H1 (cell line): ENCODE results near the gene NME9.

Source experiments
- CHD1 ChIP-seq: IDR thresholded peaks from 2 replicates; pipeline ENCODE4 v1.6.1; 2012; ENCODE audit warnings: low read depth, low read length, improper control_type of control experiment
- CHD2 ChIP-seq: IDR thresholded peaks from 2 replicates; pipeline ENCODE4 v1.6.1; 2012; ENCODE audit warnings: low read length, improper control_type of control experiment
- FOSL1 ChIP-seq: IDR thresholded peaks from 2 replicates; pipeline ENCODE4 v1.6.1; 2011; ENCODE audit warnings: mild to moderate bottlenecking, low read depth, low read length, moderate library complexity; ENCODE audit not compliant: insufficient read depth
- POLR2A ChIP-seq, 2 experiments: IDR thresholded peaks; 1 replicate in 1 of 2; 2 replicates in 1 of 2; pipeline ENCODE4 v1.6.1; 2011; ENCODE audit warnings: low read depth in 2 of 2, low read length in 2 of 2, mild to moderate bottlenecking in 2 of 2; ENCODE audit errors: control extremely low read depth in 1 of 2
- POLR2AphosphoS5 ChIP-seq: IDR thresholded peaks from 2 replicates; pipeline ENCODE4 v1.6.1; 2011; ENCODE audit warnings: low read depth, low read length
- SRF ChIP-seq: IDR thresholded peaks from 2 replicates; pipeline ENCODE4 v1.6.1; 2011; ENCODE audit warnings: mild to moderate bottlenecking, low read depth, low read length, moderate library complexity
- SUZ12 ChIP-seq: fragments of 200-600 bp; sonication (generic); IDR thresholded peaks from 2 replicates; pipeline ENCODE4 v1.6.1; 2012; ENCODE audit warnings: mild to moderate bottlenecking, inconsistent platforms, low read length, moderate library complexity, mixed read lengths
- YY1 ChIP-seq: IDR thresholded peaks from 2 replicates; pipeline ENCODE4 v1.6.1; 2011; ENCODE audit warnings: low read depth, mild to moderate bottlenecking, low read length
- ZNF274 ChIP-seq: IDR thresholded peaks from 2 replicates; pipeline ENCODE4 v1.7.0; 2012; ENCODE audit warnings: low read length, borderline replicate concordance; ENCODE audit errors: extremely low read depth
- TF ChIP-seq, protein P1 (sequence below), 3 experiments: IDR thresholded peaks; 1 replicate in 2 of 3; 2 replicates in 1 of 3; pipeline versions ENCODE4 v1.5.1 to v1.6.1; 2011; ENCODE audit warnings: low read length in 3 of 3, mild to moderate bottlenecking in 3 of 3, inconsistent platforms in 2 of 3, low read depth in 1 of 3, moderate library complexity in 1 of 3; ENCODE audit not compliant: insufficient read depth in 1 of 3; ENCODE audit errors: control extremely low read depth in 1 of 3

DNA sequence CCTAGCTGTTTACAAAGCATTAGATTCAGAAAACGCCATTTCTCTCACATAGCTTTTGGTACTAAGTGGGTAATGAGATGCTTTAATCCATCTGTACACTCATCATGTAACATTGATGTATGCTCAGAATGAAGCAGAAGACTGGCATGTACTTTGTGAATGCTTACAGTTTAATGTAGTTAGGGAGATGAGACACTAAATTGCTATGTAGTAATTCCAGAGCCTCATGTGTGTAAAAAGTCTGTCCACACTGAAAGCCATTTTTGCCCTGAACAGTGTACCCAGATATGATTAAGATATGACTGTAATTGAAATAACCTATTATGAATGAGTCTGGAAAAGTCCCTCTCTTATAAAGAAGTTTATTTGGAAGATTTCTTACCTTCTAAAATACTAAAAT, 76.0 kb downstream of the NME9 start:
- TF ChIP-seq, protein P1, sequence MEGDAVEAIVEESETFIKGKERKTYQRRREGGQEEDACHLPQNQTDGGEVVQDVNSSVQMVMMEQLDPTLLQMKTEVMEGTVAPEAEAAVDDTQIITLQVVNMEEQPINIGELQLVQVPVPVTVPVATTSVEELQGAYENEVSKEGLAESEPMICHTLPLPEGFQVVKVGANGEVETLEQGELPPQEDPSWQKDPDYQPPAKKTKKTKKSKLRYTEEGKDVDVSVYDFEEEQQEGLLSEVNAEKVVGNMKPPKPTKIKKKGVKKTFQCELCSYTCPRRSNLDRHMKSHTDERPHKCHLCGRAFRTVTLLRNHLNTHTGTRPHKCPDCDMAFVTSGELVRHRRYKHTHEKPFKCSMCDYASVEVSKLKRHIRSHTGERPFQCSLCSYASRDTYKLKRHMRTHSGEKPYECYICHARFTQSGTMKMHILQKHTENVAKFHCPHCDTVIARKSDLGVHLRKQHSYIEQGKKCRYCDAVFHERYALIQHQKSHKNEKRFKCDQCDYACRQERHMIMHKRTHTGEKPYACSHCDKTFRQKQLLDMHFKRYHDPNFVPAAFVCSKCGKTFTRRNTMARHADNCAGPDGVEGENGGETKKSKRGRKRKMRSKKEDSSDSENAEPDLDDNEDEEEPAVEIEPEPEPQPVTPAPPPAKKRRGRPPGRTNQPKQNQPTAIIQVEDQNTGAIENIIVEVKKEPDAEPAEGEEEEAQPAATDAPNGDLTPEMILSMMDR (IDR thresholded peaks at IDR 0.05; ENCODE audit: control extremely low read depth in 1 of 3, insufficient read depth in 1 of 3, low read depth in 1 of 3, low read length in 3 of 3), result no peak
- TF ChIP-seq SRF (no peak), SUZ12 (no peak), POLR2A (IDR thresholded peaks at IDR 0.05; ENCODE audit: control extremely low read depth in 1 of 2, low read depth in 2 of 2, low read length in 2 of 2) (no peak), YY1 (no peak), POLR2AphosphoS5 (no peak), CHD2 (no peak), FOSL1 (no peak), CHD1 (no peak), ZNF274 (no peak)
